Renal cortex interstitium (tissue), 11 donors: ENCODE data around the gene RUNX1. TPM values are rescaled to one million over a fixed set of nuclear protein-coding genes. Genes with fewer than 3 reads are reported as not detected.

Experiments
- DNase-seq, 11 donors: peaks; one replicate each; pipeline ENCODE4 v3.0.0-alpha.2; 2013; ENCODE audit warnings: low read depth in 9 of 11, low spot score in 4 of 11; ENCODE audit errors: extremely low read depth in 1 of 11
- polyA plus RNA-seq, 3 donors: library from polyadenylated mRNA; unstranded; fragments of 120-200 nt; gene quantifications; one replicate each; pipeline ENCODE4 v1.2.1, GENCODE V29; 2013; ENCODE audit not compliant: insufficient read length in 3 of 3

Gene RUNX1
- polyA plus RNA-seq, 3 donors = 2.3 to 3.5 (median 2.4) TPM

DNA sequence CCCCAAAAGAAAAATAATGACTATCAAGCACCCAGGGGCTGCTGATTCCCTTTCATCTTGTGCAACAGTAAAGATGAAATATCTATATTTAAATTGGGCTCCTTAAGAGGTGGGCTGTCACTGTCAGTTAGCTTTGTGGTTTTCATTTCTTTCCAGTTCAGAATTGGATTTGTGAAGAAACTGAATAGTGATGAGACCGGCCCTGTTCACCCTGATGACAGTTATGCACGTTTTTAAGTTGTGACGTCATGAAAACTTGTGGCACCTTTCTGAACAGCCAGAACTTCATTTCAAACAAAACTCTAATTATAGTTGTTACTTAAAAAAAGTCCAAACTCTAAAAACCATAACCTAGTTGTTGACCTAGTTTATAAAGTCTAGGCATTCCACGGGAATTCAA is 125.9 kb downstream of the RUNX1 start:
- DNase-seq = no peak

DNA sequence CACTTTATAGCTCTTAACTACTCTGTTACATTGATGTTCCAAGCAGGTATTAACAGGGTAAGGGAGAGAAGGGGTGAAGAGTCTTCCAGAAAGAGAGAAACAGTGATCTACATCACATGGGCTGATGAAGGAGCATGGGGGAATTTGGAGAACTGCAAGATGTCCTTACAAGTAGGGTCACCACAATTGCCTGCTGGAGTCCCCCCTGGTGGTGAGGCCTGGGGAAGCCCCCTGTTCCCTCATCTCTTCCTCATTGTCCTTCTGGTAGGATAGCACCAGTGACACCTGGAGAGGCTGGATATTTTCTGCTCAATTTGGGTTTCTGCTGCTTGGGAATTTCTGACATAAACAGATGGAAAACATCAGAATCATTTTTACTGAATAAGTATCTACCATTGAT is 126.6 kb downstream of the RUNX1 start:
- DNase-seq = no peak

DNA sequence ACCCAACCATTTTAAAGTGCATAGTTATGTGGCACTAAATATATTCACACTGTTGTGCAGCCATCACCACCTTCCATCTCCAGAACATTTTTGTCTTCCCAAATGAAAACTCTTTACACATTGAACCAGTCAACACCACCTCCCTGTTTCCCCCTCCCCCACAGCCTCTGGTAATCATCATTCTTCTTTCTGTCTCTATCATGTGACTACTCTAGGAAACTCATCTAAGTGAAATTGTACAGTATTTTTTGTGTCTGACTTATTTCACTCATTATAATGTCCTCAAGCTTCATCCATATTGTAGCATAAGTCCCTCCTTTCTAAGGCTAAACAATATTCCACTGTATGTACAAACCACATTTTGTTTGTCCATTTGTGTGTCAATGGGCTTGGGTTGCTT is 128.0 kb downstream of the RUNX1 start:
- no peak for DNase-seq

DNA sequence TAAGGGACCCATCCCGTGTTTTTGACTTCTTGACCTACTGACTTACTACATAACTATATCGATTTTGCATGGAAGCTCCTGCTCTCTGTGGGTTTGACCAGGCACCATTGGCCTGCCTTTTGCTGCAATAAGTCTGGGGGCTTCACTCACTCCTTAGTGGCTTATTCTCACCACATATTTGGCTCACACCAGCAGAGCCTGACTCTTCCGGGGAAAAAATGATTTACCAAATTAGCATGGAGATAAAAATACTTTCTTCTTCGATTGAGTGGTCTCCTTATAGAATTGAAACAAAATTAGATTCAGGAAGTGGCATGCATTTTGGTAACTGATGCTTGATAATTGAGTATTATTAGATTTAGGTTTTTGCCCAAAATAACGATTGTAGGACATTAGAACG is 129.7 kb downstream of the RUNX1 start:
- no peak for DNase-seq

DNA sequence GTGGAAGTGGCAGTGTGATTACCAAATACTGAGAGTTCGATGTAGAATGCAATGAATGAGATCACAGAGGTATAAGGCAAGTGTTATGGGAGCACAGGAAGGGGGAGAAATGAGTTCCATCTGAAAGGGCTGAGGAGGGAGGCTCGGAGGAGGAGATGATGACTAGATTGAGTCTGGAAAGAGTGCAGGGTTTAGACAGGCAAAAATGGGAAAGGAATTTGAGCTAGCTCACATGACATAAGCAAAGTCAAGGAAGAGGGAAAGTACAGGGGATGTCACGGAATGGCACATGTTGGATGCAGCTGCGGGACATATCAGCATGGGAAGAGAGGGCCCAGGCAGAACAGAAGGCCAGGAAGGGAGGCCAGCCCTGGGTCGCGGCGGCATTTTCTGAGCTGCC is 132.7 kb downstream of the RUNX1 start:
- no peak for DNase-seq

DNA sequence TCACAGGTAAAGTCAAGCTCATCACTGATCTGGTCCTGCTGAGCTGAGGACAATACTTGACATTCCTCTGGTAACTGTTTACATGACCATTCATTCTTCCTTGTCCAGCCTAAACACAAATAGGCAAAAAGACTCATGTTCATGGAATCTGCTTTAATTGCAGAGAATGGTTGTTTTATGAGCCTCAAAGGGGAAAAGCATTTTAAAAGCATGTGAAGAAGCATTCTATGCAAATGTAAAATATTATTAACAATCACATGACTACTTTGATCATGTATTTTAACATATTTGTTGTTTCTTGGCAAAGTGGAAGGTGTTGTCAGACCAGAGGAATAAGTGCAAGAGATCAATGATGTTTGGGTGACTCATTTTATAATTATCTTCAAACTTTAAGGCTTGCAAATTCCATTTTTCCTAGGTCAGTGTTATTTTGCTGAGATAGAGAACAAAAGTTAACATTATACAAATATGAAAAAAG is 133.7 kb downstream of the RUNX1 start:
- no peak for DNase-seq

DNA sequence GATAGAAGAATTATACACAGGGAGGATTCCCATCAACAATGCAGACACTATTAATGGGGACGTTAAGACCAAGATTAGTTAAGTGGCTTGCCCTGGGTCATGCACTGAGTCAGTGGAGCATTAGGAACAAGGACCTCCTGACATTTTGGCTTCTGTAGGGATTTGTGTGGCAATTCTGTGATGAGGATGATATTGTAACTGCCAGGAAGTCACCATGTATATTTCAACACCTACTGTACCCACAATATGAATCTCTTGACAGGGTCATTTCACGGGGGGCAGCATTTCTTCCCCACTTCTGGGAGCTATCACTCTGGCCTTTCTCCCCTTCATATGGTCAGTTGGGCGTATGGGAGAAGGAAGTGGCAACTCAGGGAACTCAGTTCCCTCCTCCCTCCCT is 134.9 kb downstream of the RUNX1 start:
- DNase-seq = no peak

DNA sequence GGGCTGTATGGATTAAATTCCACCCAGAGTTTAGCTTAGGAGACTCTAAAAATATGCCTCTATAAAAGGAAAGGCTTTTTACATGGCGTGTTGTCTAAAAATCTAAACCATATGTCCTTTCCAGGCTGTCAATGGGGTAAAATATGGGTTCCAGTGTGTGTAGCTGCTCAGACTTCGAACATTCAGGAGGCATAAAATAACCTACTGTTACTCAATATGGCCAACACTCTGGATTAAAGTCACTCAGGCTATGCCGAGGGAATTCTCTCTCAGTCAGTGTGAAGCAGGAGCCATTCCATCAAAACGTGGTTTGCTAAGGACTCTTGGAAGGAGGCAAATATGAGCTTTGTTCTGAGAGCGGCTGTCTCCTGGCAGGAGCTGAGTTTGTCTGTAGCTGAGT is 135.3 kb downstream of the RUNX1 start:
- no peak for DNase-seq

DNA sequence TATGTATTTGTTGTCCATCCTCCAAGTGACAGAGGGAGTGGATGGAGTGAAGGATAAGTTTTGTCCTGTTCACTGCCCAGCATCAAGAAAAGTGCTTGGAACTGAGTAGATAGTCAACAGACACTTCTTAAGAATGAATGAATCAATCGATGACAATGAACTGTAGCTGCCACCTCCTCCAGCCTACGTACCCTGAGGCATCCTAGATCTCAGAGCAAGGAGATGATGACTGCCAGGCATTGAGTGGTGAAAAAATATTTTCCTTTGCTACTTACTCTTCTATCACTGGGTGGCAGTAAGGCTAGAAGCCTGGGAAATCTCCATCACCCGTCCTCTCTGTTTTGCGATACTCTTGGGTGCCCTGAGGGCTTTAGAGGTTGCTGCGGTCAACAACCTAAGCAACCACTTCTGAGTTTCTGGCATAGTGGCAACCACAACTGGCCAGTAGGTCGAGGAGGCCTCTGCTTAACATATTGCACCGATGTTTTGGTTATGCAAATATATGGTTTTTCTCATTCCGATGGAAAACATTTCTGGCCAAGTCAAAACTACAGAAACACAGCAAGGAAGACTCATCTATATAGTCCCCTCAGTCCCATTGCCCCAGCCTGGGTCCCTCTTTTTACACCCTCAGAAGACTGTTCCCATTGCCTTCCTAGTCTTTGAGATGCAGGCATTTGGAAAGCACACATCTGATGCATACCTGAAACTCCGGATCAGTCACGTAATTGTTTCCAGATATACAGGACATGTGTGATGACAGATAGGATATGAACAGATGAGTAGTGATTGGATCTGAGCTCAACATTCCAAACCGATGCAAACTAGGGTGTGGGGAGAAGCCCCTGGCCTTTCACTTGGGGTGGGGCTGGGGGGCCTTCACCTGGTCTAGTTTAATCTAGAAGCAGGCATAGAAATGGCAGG is 136.8 kb downstream of the RUNX1 start:
- DNase-seq = no peak

DNA sequence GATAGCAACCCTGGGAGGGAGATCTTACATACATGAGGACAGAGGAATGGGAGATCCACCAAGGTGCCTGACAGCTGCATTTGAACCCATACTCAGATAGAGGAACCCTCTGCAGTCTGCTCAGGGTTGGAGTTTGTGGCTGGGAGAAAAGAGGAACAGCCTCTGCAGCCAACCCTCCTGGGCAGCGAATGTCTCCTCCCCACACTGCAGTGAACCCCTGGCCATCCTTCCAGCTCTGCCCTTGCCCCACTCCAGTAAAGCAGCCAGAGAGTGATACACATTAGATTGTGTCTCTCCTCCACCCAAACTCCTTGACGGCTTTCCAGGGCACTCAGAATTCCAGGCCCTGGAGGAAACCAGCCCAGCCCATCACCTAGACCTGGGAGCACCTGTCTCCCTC is 137.7 kb downstream of the RUNX1 start:
- no peak for DNase-seq

DNA sequence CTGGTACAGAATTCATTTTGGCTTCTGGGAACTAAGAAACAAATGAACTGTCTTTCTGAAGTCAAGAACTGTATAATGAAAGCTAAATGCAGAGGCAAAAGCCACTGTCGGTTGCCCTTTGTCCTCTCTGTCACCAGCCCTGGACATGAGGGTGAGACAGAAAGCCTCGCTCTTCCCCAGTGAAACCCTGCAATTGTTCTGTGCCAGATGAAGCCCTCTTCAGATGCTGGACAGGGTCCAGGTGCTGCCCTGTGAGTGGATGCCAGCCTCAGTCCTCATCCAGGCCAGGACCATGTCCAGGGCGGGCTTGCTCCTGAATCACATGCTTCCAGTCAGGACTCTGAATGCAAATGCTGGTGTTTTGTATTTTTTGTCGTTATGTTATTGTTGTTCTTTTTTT is 138.7 kb downstream of the RUNX1 start:
- DNase-seq = no peak

DNA sequence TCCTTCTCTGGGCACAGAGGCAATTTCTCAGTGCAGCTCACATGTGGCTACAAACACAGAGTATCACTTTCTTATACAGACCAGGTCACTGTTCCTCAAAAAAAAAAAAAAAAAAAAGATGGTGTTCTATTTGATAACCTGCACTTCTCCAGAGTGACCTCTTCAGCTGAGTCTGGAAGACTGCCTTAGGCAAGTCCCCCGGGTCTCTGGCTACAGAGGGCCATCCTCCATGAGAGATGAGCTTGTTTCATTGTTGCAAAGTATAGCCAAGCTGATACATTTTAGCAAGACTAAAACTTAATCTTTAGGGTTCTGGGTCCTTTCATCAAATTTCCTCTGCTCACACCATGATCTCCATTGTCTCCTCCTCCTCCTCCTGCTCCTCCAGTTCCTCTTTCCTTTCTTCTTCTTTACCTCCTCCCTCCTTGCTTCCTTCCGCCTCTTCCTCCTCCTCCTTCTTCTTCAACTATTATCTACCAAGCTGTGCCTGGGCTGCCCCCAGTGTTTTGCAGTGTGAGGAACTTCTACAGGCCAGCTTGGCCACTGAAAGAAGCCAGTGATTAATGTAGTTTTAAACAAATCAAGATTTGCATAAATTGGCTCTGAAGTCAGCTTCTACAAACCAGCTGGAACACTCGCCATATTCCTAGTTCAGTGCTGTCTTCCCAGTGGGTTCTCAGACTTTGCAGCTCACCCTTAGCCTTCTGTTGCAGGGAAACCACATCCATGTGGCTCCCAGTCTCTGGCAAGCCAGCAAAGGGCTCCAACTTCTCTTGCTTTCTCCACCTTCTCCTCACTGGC is 139.4 kb downstream of the RUNX1 start:
- no peak for DNase-seq

DNA sequence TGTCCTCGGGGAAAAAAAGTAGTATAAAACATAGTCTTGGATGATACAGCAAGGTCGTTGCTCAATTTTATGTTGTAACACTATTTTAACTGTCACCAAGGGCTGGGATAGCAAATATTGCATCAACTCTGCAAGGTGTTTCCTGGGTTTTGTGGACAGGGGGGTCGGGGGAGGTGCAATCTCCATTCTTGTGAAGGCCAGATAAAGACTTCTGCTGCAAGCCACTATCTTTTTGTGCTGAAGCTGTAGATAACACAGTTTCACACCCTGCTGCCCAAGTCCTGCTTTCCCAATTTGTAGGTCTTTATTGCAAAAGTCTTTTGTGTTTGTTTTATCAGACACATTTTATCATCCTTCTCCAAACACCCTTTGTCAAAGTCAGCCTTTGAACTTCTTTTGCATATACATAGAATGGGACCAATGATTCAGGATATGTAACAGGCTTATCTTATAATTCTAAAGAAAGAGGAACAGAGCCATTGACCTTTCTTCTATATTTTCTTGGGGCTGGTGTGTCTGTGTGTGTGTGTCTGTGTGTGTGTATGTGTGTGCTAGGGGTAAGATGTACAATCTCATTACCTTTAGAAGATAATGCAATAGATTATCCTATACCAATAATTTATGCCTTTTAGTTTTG is 140.6 kb downstream of the RUNX1 start:
- no peak for DNase-seq

DNA sequence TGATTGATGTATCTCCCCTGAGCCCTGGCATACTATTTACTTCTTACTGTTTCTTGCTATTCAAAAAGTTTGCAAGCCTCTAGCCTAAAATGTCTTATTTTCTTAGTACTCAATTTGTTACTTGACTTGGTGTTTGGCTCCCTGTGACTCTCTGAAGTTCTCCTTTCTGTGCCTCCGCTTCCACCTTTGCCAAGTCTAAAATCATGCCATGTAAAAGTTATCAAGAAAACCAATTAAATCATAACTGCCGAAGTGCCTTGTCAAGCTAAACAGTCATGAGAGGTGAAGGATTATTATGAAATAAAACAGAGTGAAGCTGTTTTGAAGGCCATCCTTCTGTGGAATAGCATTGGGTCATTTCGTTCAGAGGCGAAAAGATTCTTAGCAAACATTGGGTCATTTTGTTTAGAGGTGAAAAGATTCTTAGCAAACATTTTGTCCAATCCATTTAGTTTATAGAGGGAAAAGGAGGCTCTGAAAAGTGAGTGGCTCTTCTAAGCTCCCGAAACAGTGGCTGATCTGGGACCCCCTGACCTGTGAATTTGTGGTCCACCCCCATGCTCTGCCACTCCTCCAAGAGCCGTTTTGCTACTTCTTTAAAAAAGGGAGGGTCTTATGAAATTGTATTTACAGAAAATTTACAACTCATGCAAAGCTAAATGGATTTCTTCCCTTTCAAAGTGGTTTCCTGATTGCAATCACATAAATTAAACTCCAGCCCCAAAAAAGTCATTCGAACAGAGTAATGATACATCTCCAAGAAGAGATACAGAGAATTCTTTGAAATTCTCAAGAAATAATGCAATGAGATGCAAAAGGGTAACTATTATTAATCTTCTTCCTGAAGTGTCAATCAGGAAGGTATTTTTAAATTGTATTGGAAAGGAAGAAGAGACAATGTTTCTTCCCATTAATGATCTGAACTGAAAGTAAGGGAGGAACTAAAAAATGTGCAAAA is 141.4 kb downstream of the RUNX1 start:
- DNase-seq = no peak

DNA sequence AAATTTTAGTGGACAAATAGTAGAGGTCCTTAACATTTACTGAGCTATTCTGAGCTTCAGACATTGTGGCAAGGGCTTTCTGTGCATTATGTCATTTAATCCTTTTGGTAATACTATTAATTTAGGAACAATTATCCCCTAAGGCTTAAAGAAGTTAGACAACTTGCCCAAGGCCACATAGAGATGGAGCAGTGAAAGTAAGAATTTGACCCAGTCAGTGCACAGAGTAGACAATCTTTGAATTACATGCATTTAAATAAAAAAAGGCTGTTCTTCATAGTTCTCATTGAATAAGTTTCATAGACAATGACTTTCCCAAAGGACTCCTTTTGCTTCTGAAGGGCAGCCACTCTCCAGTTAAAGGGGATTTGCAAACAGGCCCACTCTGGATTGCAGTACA is 142.7 kb downstream of the RUNX1 start:
- no peak for DNase-seq

DNA sequence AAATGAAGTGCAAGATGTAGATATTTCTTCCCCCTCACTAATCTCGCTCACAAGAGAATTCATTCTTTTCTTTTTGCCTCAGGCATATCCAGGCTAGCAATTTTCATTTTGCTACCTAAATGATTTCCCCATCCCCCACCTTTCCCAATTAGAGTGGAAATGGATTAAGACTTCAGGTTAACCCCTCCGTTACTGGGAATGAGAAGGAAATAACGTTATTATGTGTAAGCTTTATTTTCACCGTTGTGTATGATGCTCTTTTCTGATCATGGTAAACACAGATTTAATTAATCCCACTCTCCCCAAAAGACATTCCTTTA is 143.9 kb downstream of the RUNX1 start:
- no peak for DNase-seq

DNA sequence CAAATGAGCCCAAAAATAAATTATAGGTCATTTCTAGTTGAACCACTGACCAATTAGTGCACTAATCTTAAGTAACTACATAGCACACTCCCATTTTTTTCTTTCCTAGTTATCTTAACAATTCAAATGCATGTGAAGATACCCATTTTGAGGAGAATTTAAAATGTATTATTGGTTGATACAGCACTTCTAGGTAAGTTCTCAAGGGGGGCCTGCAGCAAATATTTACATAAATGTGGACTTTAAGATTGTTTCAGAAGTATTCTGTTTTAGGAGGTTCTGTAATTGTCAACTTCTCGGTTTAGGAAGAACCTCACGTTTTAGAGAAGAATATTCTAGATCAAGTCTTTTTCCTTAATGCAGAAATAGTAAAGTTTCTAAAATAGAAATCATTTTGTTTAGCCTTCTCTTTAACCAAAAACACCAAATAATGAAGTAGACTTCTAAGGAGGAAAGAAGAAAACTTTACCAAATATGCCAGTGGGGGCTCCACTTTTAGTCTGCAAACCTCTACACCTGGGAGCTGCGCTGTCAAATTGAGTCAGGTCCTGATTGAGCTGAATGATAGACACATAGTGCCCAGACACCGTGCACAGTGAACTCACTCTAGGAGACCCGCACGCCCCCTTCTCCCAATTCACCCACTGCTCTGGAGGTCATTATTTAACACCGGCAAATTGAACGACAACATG is 144.4 kb downstream of the RUNX1 start:
- DNase-seq = no peak

DNA sequence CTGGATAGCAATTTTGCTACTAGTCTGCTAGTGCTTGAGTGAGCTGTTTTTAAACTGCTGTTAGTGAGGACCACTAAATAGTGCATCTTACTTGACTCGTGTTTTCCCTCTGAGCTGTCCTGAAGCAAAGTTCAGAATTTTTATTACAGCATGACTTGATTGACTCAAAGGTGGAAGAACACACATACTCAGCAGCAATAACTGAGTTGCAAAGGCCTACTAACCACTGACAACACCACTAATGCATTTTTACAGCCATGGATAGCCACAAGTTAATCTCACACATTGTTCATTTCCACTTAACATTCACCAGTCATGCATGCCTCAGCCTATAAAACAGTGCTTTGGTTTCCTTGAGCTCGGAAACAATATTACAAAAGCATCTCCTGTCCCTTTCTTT is 148.7 kb downstream of the RUNX1 start:
- DNase-seq = no peak
